Peyer's patch (tissue), 4 donors: ENCODE measurements around the gene IGFN1. TPM values are rescaled to one million over a fixed set of nuclear protein-coding genes. Genes with fewer than 3 reads are reported as not detected.

Experiments
- DNase-seq, 3 donors: peaks; one replicate each; pipeline ENCODE4 v3.0.0-alpha.2; 2017 to 2019
- H3K27ac ChIP-seq, 4 donors: fragments of 200-600 bp; sonication (generic); one replicate each; pipeline ENCODE4 v1.5.1; 2016 to 2019
- H3K27me3 ChIP-seq, 2 donors: fragments of 200-600 bp; sonication (generic); one replicate each; pipeline ENCODE4 v1.5.1; 2019
- H3K36me3 ChIP-seq, 3 donors: fragments of 200-600 bp; sonication (generic); one replicate each; pipeline ENCODE4 v1.5.1; 2016 to 2019
- H3K4me1 ChIP-seq, 4 donors: fragments of 200-600 bp; sonication (generic); one replicate each; pipeline ENCODE4 v1.5.1; 2016 to 2019
- H3K4me3 ChIP-seq, 4 donors: fragments of 200-600 bp; sonication (generic); 1 replicate in 3 of 4; 2 replicates in 1 of 4; pipeline ENCODE4 v1.5.1; 2016 to 2019; ENCODE audit warnings: mild to moderate bottlenecking in 1 of 4
- H3K9me3 ChIP-seq, 4 donors: fragments of 200-600 bp; sonication (generic); one replicate each; pipeline ENCODE4 v1.5.1; 2016 to 2019; ENCODE audit warnings: mild to moderate bottlenecking in 1 of 4
- POLR2A ChIP-seq, 2 donors: fragments of 450-650 bp; IDR thresholded peaks; one replicate each; pipeline ENCODE4 v1.5.1; 2017; ENCODE audit warnings: antibody characterized with exemption in 2 of 2, mild to moderate bottlenecking in 2 of 2, moderate library complexity in 2 of 2
- total RNA-seq, 4 donors: library from RNA; depleted of rRNA; stranded (reverse); fragments of >200 nt; gene quantifications; one replicate each; pipeline ENCODE4 v1.1.0, GENCODE V29; 2016
- TF ChIP-seq, protein P1 (sequence below), 6 experiments: fragments of 450-650 bp in 4 of 6; fragments of 200-600 bp in 2 of 6; sonication (generic) in 1 of 6; IDR thresholded peaks; one replicate each; pipeline ENCODE4 v1.5.1; 2017 to 2019; ENCODE audit warnings: antibody characterized with exemption in 6 of 6, mild to moderate bottlenecking in 3 of 6, moderate library complexity in 1 of 6

IGFN1 gene
- total RNA-seq = not detected

DNA sequence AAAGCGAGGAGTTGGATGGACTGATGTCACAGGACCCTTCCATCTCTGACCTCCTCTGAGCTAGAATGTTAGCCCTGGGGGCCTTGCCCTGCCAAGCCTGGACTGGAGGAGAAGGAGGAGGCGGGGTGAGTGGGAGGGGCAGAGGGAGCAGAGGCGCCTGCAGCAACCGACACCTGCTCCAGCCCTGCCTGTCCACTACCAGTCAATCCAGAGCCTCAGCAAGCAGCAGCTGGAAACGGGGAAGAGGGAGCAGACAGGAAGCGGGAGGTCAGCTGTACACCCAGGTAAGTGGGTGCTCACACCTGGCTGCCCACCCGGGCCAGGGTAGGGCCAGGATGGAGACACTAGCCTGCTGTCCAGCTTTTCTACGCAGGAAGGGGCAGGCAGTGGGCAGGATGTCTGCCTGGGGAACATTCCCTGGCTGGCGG is at the start of gene IGFN1:
IGFN1 (plus strand) TSS at position 201 of the 428 bp plus-strand sequence. CDS start 2,470 bp downstream, outside the sequence.
- no peaks in the 10 kb centered on the region for H3K27me3 ChIP-seq
- no peaks in the 10 kb centered on the region for H3K9me3 ChIP-seq
- TF ChIP-seq, protein P1, sequence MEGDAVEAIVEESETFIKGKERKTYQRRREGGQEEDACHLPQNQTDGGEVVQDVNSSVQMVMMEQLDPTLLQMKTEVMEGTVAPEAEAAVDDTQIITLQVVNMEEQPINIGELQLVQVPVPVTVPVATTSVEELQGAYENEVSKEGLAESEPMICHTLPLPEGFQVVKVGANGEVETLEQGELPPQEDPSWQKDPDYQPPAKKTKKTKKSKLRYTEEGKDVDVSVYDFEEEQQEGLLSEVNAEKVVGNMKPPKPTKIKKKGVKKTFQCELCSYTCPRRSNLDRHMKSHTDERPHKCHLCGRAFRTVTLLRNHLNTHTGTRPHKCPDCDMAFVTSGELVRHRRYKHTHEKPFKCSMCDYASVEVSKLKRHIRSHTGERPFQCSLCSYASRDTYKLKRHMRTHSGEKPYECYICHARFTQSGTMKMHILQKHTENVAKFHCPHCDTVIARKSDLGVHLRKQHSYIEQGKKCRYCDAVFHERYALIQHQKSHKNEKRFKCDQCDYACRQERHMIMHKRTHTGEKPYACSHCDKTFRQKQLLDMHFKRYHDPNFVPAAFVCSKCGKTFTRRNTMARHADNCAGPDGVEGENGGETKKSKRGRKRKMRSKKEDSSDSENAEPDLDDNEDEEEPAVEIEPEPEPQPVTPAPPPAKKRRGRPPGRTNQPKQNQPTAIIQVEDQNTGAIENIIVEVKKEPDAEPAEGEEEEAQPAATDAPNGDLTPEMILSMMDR (IDR thresholded peaks at IDR 0.05) = no peak
- TF ChIP-seq POLR2A (IDR thresholded peaks at IDR 0.05) = no peak
- H3K36me3 ChIP-seq = no peaks in the 10 kb centered on the region
- H3K4me1 ChIP-seq = no peaks in the 10 kb centered on the region
- no peak within 1 kb of the TSS for H3K4me3 ChIP-seq
- no peak within 1 kb of the TSS for H3K27ac ChIP-seq
- DNase-seq = no peak

DNA sequence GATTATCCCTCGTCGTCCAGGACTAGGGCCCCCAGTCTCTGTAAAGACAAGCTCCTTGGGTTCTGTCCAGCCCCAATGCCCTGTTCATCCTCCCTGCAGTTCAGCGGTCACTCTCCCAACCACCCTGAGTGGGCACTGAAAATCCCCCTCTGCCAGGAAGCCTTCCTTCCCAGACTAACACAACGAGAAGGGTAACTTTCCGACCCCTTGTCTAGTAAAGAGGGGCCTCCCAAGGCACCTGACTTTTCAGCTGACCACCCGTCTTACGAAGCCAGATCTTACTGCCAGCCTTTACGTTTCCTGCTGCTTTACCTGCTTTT is 49.7 kb upstream of the IGFN1 start:
- no peaks in the 10 kb centered on the region for H3K4me1 ChIP-seq
- H3K9me3 ChIP-seq = no peaks in the 10 kb centered on the region
- no peak overlapping the region for H3K27ac ChIP-seq
- H3K36me3 ChIP-seq = peaks cover 0 to 51% (median 0%) of the 10 kb centered on the region in 3 donors
- H3K4me3 ChIP-seq = no peak overlapping the region
- DNase-seq = no peak
- H3K27me3 ChIP-seq = no peaks in the 10 kb centered on the region
- no peak for TF ChIP-seq POLR2A (IDR thresholded peaks at IDR 0.05)
- TF ChIP-seq, protein P1 (IDR thresholded peaks at IDR 0.05) = no peak

DNA sequence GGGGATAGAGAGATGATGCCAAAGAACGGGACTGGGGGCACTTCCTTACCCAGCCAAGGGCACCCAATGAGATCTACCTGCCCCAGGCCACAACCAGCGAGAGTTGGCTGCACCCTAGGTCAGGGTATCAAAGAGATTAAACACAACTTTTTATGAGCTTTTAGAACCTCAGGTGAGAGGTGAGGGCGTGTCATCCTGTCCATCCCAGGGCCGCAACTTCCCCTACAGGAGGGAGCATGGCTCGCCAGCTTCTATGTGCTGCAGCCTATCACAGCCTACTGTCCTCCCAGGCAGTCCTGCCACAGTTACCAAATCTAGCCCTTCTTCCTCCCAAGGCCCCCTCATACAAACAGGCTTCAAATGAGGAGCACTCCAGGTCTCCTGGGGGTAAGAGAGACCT is 49.2 kb upstream of the IGFN1 start:
- no peak overlapping the region for H3K4me3 ChIP-seq
- H3K27ac ChIP-seq = no peak overlapping the region
- H3K36me3 ChIP-seq = peaks cover 0 to 51% (median 0%) of the 10 kb centered on the region in 3 donors
- H3K27me3 ChIP-seq = no peaks in the 10 kb centered on the region
- TF ChIP-seq, protein P1 (IDR thresholded peaks at IDR 0.05) = no peak
- no peak for TF ChIP-seq POLR2A (IDR thresholded peaks at IDR 0.05)
- DNase-seq = no peak
- H3K4me1 ChIP-seq = no peaks in the 10 kb centered on the region
- no peaks in the 10 kb centered on the region for H3K9me3 ChIP-seq

DNA sequence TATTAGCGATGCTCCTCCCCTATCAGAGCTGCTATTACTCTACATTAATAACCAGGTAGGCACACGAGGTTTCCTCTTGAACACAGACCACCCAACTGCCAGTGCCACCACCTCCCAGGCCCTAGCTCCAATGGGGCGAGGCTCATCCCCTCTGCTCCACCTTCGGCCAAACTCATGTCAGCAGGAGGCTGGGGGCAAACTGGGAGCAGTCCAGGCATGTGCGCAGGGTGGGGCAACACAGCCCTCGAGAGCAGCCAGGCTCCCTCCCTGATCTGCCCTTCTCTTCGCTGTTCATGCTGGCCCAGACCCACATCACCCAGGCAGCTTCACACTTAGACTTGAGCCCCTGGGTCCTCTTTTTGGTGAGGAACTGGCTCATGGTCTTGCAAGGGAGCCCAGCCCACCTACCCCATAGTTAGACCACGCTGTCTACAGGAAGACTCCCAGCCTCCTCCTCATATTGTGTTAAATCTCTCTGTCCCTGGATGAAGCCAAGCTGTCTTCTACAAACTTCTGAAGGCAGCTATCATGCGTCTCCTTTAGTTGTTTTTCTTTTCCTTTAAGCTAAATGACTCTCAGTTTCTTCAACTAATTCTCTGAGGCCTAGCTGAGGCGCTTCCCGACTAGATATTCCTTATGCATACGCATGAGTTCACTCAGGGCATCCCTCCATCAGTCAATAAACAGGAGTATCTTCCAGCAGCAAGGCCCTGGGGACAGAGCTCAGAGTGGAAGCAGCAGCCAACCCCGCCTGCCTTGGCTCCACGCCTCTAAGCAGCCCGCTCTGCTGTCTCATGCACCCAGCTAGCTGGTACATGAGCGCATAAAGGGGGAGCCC is 48.4 kb upstream of the IGFN1 start:
- H3K27ac ChIP-seq = no peak overlapping the region
- no peaks in the 10 kb centered on the region for H3K9me3 ChIP-seq
- H3K4me3 ChIP-seq = no peak overlapping the region
- H3K4me1 ChIP-seq = no peaks in the 10 kb centered on the region
- no peaks in the 10 kb centered on the region for H3K27me3 ChIP-seq
- TF ChIP-seq, protein P1 (IDR thresholded peaks at IDR 0.05) = no peak
- no peak for TF ChIP-seq POLR2A (IDR thresholded peaks at IDR 0.05)
- peaks cover 0 to 56% (median 0%) of the 10 kb centered on the region in 3 donors for H3K36me3 ChIP-seq
- DNase-seq = no peak

DNA sequence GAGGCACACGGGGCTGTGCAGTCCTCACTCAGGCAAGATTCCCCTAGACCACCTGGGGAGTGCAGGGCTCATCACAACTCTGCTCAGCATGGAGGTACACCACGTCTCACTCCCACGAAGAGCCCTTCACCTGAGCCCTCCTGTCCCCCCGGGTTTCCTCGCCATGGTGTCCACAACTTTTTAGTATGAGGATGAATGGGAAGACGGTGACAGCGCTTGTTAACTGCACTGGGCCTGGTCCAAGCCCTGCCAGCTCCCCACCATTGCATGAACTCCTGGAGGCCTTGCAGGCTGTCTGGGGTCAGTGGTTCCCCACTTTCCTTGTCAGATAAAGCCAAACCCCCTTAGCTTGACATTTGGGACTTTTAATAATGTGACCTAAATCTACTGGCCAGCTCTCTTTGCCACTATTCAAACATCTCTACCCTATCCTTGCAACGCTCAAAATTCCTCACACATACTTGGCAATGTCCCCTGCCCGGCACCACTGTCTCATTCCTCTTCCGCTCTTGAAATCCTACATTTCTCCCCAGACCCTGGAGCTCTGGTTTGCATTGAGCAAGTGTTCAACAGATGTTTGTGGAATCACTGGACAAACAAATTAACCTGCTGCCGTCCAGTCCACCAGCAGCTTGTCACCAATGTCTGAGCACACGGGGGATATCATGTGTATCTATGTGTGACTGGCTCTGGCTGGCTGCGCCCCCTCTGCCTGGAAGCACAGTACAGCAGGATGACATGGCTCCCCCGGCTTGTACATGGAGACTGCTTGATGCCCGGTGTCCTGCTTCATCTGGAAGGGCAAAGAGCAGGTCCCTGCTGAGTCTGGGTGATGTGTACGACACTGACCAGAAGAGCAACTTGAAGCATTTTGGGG is 47.5 kb upstream of the IGFN1 start:
- H3K27ac ChIP-seq = no peak overlapping the region
- DNase-seq = no peak
- H3K27me3 ChIP-seq = no peaks in the 10 kb centered on the region
- peaks cover 0 to 56% (median 0%) of the 10 kb centered on the region in 3 donors for H3K36me3 ChIP-seq
- no peaks in the 10 kb centered on the region for H3K4me1 ChIP-seq
- H3K9me3 ChIP-seq = no peaks in the 10 kb centered on the region
- H3K4me3 ChIP-seq = no peak overlapping the region
- no peak for TF ChIP-seq POLR2A (IDR thresholded peaks at IDR 0.05)
- TF ChIP-seq, protein P1 (IDR thresholded peaks at IDR 0.05) = no peak
